Pancreas (tissue), 10 donors: Measurements from ENCODE around the gene TRIM71. TPM values are rescaled to one million over a fixed set of nuclear protein-coding genes. Genes with fewer than 3 reads are reported as not detected.
"Not testable (repeated sequence)": the region's sequence is repeated elsewhere in the genome, so short reads cannot be mapped to it uniquely, and the experiment has no call there.

Source experiments
- ATAC-seq, 4 donors: fragments of 200-7000 bp; cut with Tn5 transposase; one replicate each; pipeline versions ENCODE4 v1.8.0 to v1.9.1; 2020; ENCODE audit warnings: mild to moderate bottlenecking in 4 of 4, moderate library complexity in 4 of 4
- DNase-seq, 6 donors: peaks; one replicate each; pipeline ENCODE4 v3.0.0-alpha.2; 2020
- FAIRE-seq: peaks from 2 replicates; lab custom pipeline; 2012; peaks lifted over from hg19 to GRCh38; lab: Jason Lieb, UNC
- H3K27ac ChIP-seq, 4 donors: fragments of 200-600 bp; sonication (generic); 1 replicate in 3 of 4; 2 replicates in 1 of 4; pipeline versions ENCODE4 v1.5.0 to v1.8.0; 2020
- H3K27me3 ChIP-seq, 4 donors: fragments of 200-600 bp; one replicate each; pipeline ENCODE4 v1.8.0; 2021
- H3K36me3 ChIP-seq, 3 donors: fragments of 200-600 bp; sonication (generic) in 1 of 3; one replicate each; pipeline versions ENCODE4 v1.5.0 to v1.8.0; 2020 to 2021
- H3K4me1 ChIP-seq, 3 donors: fragments of 200-600 bp; one replicate each; pipeline ENCODE4 v1.8.0; 2021
- H3K4me3 ChIP-seq, 4 donors: fragments of 200-600 bp; sonication (generic) in 2 of 4; one replicate each; pipeline versions ENCODE4 v1.5.0 to v1.8.0; 2020 to 2021
- H3K9me3 ChIP-seq, 4 donors: fragments of 200-600 bp; one replicate each; pipeline ENCODE4 v1.8.0; 2021
- CTCF ChIP-seq, 4 donors: fragments of 200-600 bp; sonication (generic) in 3 of 4; IDR thresholded peaks; one replicate each; pipeline versions ENCODE4 v1.5.0 to v1.8.0; 2021; ENCODE audit warnings: antibody characterized with exemption in 4 of 4
- WGBS, 2 donors: extraction: QIAGEN DNeasy Blood & Tissue Kit; methylation state at CpG; one replicate each; pipeline ENCODE4 v1.1.7; 2013; 5-methylcytosine and 5-hydroxymethylcytosine counted together
- intact Hi-C, 3 donors: fragments of 100-400 bp; cut with DNase I; formaldehyde crosslinking; loops; one replicate each; pipeline versions ENCODE4 v1.11.1 to v1.14.2; 2022
- polyA plus RNA-seq, 2 donors: library from polyadenylated mRNA; stranded (reverse); fragments of 200-250 nt; gene quantifications; one replicate each; pipeline ENCODE4 v1.2.3, GENCODE V29; 2013
- total RNA-seq, 6 donors: library from RNA; stranded (reverse); fragmentation: NEBNext Ultra II Directional in 4 of 6; extraction: Animal tissue kit (Norgen Biotek cat#: 25700) in 4 of 6; gene quantifications; one replicate each; pipeline versions ENCODE4 v1.2.1 to v1.2.4, GENCODE V29; 2021 to 2023
- donor health status: healthy with polysubstance abuse.
- donor health status: DM: no; HTN: no; CAD: no; lungs with moderate emphysema.
- donor health status: DM: no; HTN: no; CAD: no.
- donor health status: control.
- donor health status: control.
- donor health status: Bipolar disorder and iron deficiency.
- donor health status: DM: yes; HTN: yes; CAD: no.
- donor health status: DM: no; HTN: no; CAD: no.
- donor health status: DM: no; HTN: no; CAD: no.
- donor health status: DM: yes; HTN: yes; CAD: no.

TRIM71 gene
- total and polyA plus RNA-seq, 8 donors = 0.02 to 0.28 (median 0.03) TPM; not detected in 5

GRCh38 chr3:32844914-32845313, 27.1 kb downstream of the TRIM71 start:
- Histone ChIP-seq H3K9me3 (no peaks in the 10 kb centered on the region), H3K4me1 (no peaks in the 10 kb centered on the region), H3K36me3 (no peaks in the 10 kb centered on the region), H3K27me3 (no peaks in the 10 kb centered on the region), H3K27ac (no peak overlapping the region), H3K4me3 (no peak overlapping the region)
- no peak for ATAC-seq
- 94 to 96% methylated on average over 1 of the region's 1 CpG for WGBS, 2 donors
- no peak for FAIRE-seq
- TF ChIP-seq CTCF (IDR thresholded peaks at IDR 0.05) = no peak
- DNase-seq = no peak
- intact Hi-C loops = no loop called here

GRCh38 chr3:32845546-32845945, 27.7 kb downstream of the TRIM71 start:
- FAIRE-seq, H3K9me3 ChIP-seq, ATAC-seq, H3K4me1 ChIP-seq, H3K27me3 ChIP-seq, DNase-seq, intact Hi-C loops, H3K36me3 ChIP-seq, H3K4me3 ChIP-seq, H3K27ac ChIP-seq: not testable (repeated sequence)
- WGBS, 2 donors = 89 to 92% methylated on average over 6 of the region's 6 CpGs

GRCh38 chr3:32847045-32847444, 29.2 kb downstream of the TRIM71 start:
- 89 to 94% methylated on average over 15 of the region's 15 CpGs for WGBS, 2 donors
- H3K27me3 ChIP-seq, FAIRE-seq, intact Hi-C loops, H3K36me3 ChIP-seq, H3K4me3 ChIP-seq, DNase-seq, ATAC-seq, H3K27ac ChIP-seq, H3K9me3 ChIP-seq, H3K4me1 ChIP-seq: not testable (repeated sequence)

GRCh38 chr3:32847528-32847927, 29.7 kb downstream of the TRIM71 start:
- no peak for FAIRE-seq
- no peak for TF ChIP-seq CTCF (IDR thresholded peaks at IDR 0.05)
- 72 to 74% methylated on average over 1 of the region's 1 CpG for WGBS, 2 donors

GRCh38 chr3:32848215-32848614, 30.4 kb downstream of the TRIM71 start:
- no peak for TF ChIP-seq CTCF (IDR thresholded peaks at IDR 0.05)

More at GRCh38 chr3:32847528-32847927, 29.7 kb downstream of the TRIM71 start:
- no peak for ATAC-seq
- Histone ChIP-seq H3K27me3 (no peaks in the 10 kb centered on the region), H3K27ac (no peak overlapping the region), H3K36me3 (no peaks in the 10 kb centered on the region), H3K4me3 (no peak overlapping the region), H3K4me1 (no peaks in the 10 kb centered on the region), H3K9me3 (no peaks in the 10 kb centered on the region)
- DNase-seq = no peak
- intact Hi-C loops = no loop called here

GRCh38 chr3:32849046-32849445, 31.2 kb downstream of the TRIM71 start:
- no peak for TF ChIP-seq CTCF (IDR thresholded peaks at IDR 0.05)
- FAIRE-seq = no peak
- WGBS, 2 donors = 88 to 91% methylated on average over 4 of the region's 4 CpGs
- Histone ChIP-seq H3K4me1 (no peaks in the 10 kb centered on the region), H3K9me3 (no peaks in the 10 kb centered on the region), H3K4me3 (no peak overlapping the region), H3K27me3 (no peaks in the 10 kb centered on the region), H3K36me3 (no peaks in the 10 kb centered on the region), H3K27ac (no peak overlapping the region)
- no peak for DNase-seq
- no peak for ATAC-seq
- intact Hi-C loops = no loop called here

More at GRCh38 chr3:32848215-32848614, 30.4 kb downstream of the TRIM71 start:
- intact Hi-C loops = no loop called here
- no peaks in the 10 kb centered on the region for H3K4me1 ChIP-seq
- DNase-seq = no peak
- H3K27me3 ChIP-seq = no peaks in the 10 kb centered on the region
- no peak overlapping the region for H3K4me3 ChIP-seq
- H3K9me3 ChIP-seq = no peaks in the 10 kb centered on the region
- ATAC-seq = no peak
- H3K27ac ChIP-seq = no peak overlapping the region
- no peak for FAIRE-seq
- 50% methylated on average over 4 of the region's 4 CpGs for WGBS, 2 donors
- no peaks in the 10 kb centered on the region for H3K36me3 ChIP-seq
